Activated CD4-positive, alpha-beta memory T cell treated with anti-CD3 and anti-CD28 coated beads, Interleukin-2, amount 10 ng/mL, durations not matched to agents 7 days and 5 days (primary cell): ENCODE measurements around the gene BRF1. TPM values are rescaled to one million over a fixed set of nuclear protein-coding genes. Genes with fewer than 3 reads are reported as not detected.

Experiments used
- CTCF ChIA-PET: fragments of 350-600 bp; sonication (Branson Sonifier 250); formaldehyde crosslinking; loops from one replicate; lab custom pipeline; 2021; ENCODE audit warnings: antibody characterized with exemption, inconsistent platforms; lab: Charles Lee
- POLR2A ChIA-PET: fragments of 350-600 bp; sonication (Branson Sonifier 250); formaldehyde crosslinking; loops from one replicate; lab custom pipeline; 2021; ENCODE audit warnings: antibody characterized with exemption; lab: Charles Lee
- DNase-seq: peaks from one replicate; pipeline ENCODE4 v3.0.0-alpha.2; 2020
- H3K27ac Mint-ChIP-seq: one replicate; pipeline ENCODE4 v1.8.0; 2021; ENCODE audit warnings: mild to moderate bottlenecking, mixed read lengths
- H3K27me3 Mint-ChIP-seq: one replicate; pipeline ENCODE4 v1.8.0; 2021; ENCODE audit warnings: mixed read lengths
- H3K36me3 Mint-ChIP-seq: one replicate; pipeline ENCODE4 v1.8.0; 2021; ENCODE audit warnings: low read depth, mixed read lengths
- H3K4me1 Mint-ChIP-seq: one replicate; pipeline ENCODE4 v1.8.0; 2021; ENCODE audit warnings: mixed read lengths
- H3K4me3 Mint-ChIP-seq: one replicate; pipeline ENCODE4 v1.8.0; 2021; ENCODE audit warnings: mild to moderate bottlenecking, mixed read lengths
- H3K9me3 Mint-ChIP-seq: one replicate; pipeline ENCODE4 v1.8.0; 2021; ENCODE audit warnings: mixed read lengths
- total RNA-seq, 2 experiments: library from RNA; stranded (reverse); gene quantifications; one replicate each; pipeline ENCODE4 v1.2.3, GENCODE V29; 2021

The BRF1 gene
- total RNA-seq, 2 experiments from 2014 or later, result 37.4 to 40.7 TPM

GRCh38 chr14:105219753-105220152 is 81.0 kb downstream of the BRF1 start:
- Mint-ChIP-seq H3K4me1 (no peaks in the 10 kb centered on the region), H3K9me3 (peaks cover 5% of the 10 kb centered on the region), H3K27me3 (no peaks in the 10 kb centered on the region), H3K36me3 (peaks cover 31% of the 10 kb centered on the region), H3K27ac (no peak overlapping the region), H3K4me3 (no peak overlapping the region)
- CTCF ChIA-PET, result no interaction called here
- POLR2A ChIA-PET, result no interaction called here
- no peak for DNase-seq

- no peak for DNase-seq
Measured at GRCh38 chr14:105219043-105219612, 81.7 kb downstream of the BRF1 start.

GRCh38 chr14:105218611-105219010 is 82.2 kb downstream of the BRF1 start:
- Mint-ChIP-seq H3K4me3 (no peak overlapping the region), H3K27ac (no peak overlapping the region), H3K27me3 (no peaks in the 10 kb centered on the region), H3K9me3 (peaks cover 5% of the 10 kb centered on the region), H3K36me3 (peaks cover 32% of the 10 kb centered on the region), H3K4me1 (no peaks in the 10 kb centered on the region)
- ChIA-PET POLR2A (no interaction called here), CTCF (no interaction called here)
- no peak for DNase-seq

More at GRCh38 chr14:105219043-105219612, 81.7 kb downstream of the BRF1 start:
- H3K9me3 Mint-ChIP-seq, result peaks cover 5% of the 10 kb centered on the region
- no peak overlapping the region for H3K27ac Mint-ChIP-seq
- H3K36me3 Mint-ChIP-seq, result peaks cover 32% of the 10 kb centered on the region
- H3K4me1 Mint-ChIP-seq, result no peaks in the 10 kb centered on the region
- POLR2A ChIA-PET, result no interaction called here
- CTCF ChIA-PET, result no interaction called here
- no peaks in the 10 kb centered on the region for H3K27me3 Mint-ChIP-seq
- H3K4me3 Mint-ChIP-seq, result no peak overlapping the region

- ChIA-PET POLR2A (no interaction called here), CTCF (no interaction called here)
- H3K4me3 Mint-ChIP-seq, result no peak overlapping the region
- H3K27me3 Mint-ChIP-seq, result no peaks in the 10 kb centered on the region
- H3K9me3 Mint-ChIP-seq, result peaks cover 5% of the 10 kb centered on the region
- H3K4me1 Mint-ChIP-seq, result no peaks in the 10 kb centered on the region
- no peak overlapping the region for H3K27ac Mint-ChIP-seq
- peaks cover 27% of the 10 kb centered on the region for H3K36me3 Mint-ChIP-seq
- no peak for DNase-seq
Measured at GRCh38 chr14:105217774-105218173, 83.0 kb downstream of the BRF1 start.

GRCh38 chr14:105216490-105217247 is 84.1 kb downstream of the BRF1 start:
- peaks cover 20% of the 10 kb centered on the region for H3K36me3 Mint-ChIP-seq
- H3K4me1 Mint-ChIP-seq, result no peaks in the 10 kb centered on the region
- H3K4me3 Mint-ChIP-seq, result no peak overlapping the region
- no peak overlapping the region for H3K27ac Mint-ChIP-seq
- peaks cover 5% of the 10 kb centered on the region for H3K9me3 Mint-ChIP-seq
- CTCF ChIA-PET, result no interaction called here
- H3K27me3 Mint-ChIP-seq, result no peaks in the 10 kb centered on the region
- no peak for DNase-seq
- POLR2A ChIA-PET, result no interaction called here

GRCh38 chr14:105215602-105216001 is 85.2 kb downstream of the BRF1 start:
- ChIA-PET POLR2A (no interaction called here), CTCF (no interaction called here)
- Mint-ChIP-seq H3K27ac (no peak overlapping the region), H3K9me3 (peaks cover 5% of the 10 kb centered on the region), H3K4me1 (no peaks in the 10 kb centered on the region), H3K36me3 (peaks cover 20% of the 10 kb centered on the region), H3K27me3 (no peaks in the 10 kb centered on the region), H3K4me3 (no peak overlapping the region)
- DNase-seq, result no peak

- DNase-seq, result no peak
- Mint-ChIP-seq H3K27me3 (no peaks in the 10 kb centered on the region), H3K36me3 (peaks cover 18% of the 10 kb centered on the region), H3K4me1 (no peaks in the 10 kb centered on the region), H3K4me3 (no peak overlapping the region), H3K27ac (no peak overlapping the region), H3K9me3 (peaks cover 5% of the 10 kb centered on the region)
- POLR2A ChIA-PET, result no interaction called here
- CTCF ChIA-PET, result interaction anchor here (1.1 kb wide), 1 partner anchor 137 kb away, joined by 3 read pairs; no protein-coding TSS in a partner anchor
Measured at GRCh38 chr14:105214324-105214915, 86.4 kb downstream of the BRF1 start.

- Mint-ChIP-seq H3K27me3 (no peaks in the 10 kb centered on the region), H3K4me1 (no peaks in the 10 kb centered on the region), H3K27ac (no peak overlapping the region), H3K36me3 (peaks cover 12% of the 10 kb centered on the region), H3K4me3 (no peak overlapping the region), H3K9me3 (peaks cover 5% of the 10 kb centered on the region)
- ChIA-PET POLR2A (no interaction called here), CTCF (interaction anchor here (1.1 kb wide), 1 partner anchor 138 kb away, joined by 3 read pairs; no protein-coding TSS in a partner anchor)
- DNase-seq, result no peak
Measured at GRCh38 chr14:105213361-105213760, 87.4 kb downstream of the BRF1 start.

- DNase-seq, result no peak
- Mint-ChIP-seq H3K4me1 (no peaks in the 10 kb centered on the region), H3K27ac (no peak overlapping the region), H3K36me3 (peaks cover 12% of the 10 kb centered on the region), H3K4me3 (no peak overlapping the region), H3K27me3 (no peaks in the 10 kb centered on the region), H3K9me3 (peaks cover 5% of the 10 kb centered on the region)
- CTCF ChIA-PET, result no interaction called here
- POLR2A ChIA-PET, result no interaction called here
Measured at GRCh38 chr14:105212541-105213300, 88.1 kb downstream of the BRF1 start.

GRCh38 chr14:105211758-105212089 is 89.1 kb downstream of the BRF1 start:
- H3K27ac Mint-ChIP-seq, result no peak overlapping the region
- DNase-seq, result no peak
- peaks cover 12% of the 10 kb centered on the region for H3K36me3 Mint-ChIP-seq
- no peak overlapping the region for H3K4me3 Mint-ChIP-seq
- ChIA-PET POLR2A (no interaction called here), CTCF (no interaction called here)
- H3K9me3 Mint-ChIP-seq, result peaks cover 5% of the 10 kb centered on the region
- H3K4me1 Mint-ChIP-seq, result no peaks in the 10 kb centered on the region
- no peaks in the 10 kb centered on the region for H3K27me3 Mint-ChIP-seq

GRCh38 chr14:105211086-105211757 is 89.6 kb downstream of the BRF1 start:
- Mint-ChIP-seq H3K9me3 (peaks cover 5% of the 10 kb centered on the region), H3K4me3 (no peak overlapping the region), H3K4me1 (no peaks in the 10 kb centered on the region), H3K36me3 (peaks cover 12% of the 10 kb centered on the region), H3K27ac (no peak overlapping the region), H3K27me3 (no peaks in the 10 kb centered on the region)
- ChIA-PET CTCF (no interaction called here), POLR2A (no interaction called here)
- DNase-seq, result no peak

GRCh38 chr14:105210266-105211025 is 90.4 kb downstream of the BRF1 start:
- Mint-ChIP-seq H3K27me3 (no peaks in the 10 kb centered on the region), H3K4me1 (no peaks in the 10 kb centered on the region), H3K36me3 (peaks cover 7% of the 10 kb centered on the region), H3K27ac (no peak overlapping the region), H3K9me3 (peaks cover 5% of the 10 kb centered on the region), H3K4me3 (no peak overlapping the region)
- ChIA-PET POLR2A (no interaction called here), CTCF (no interaction called here)
- no peak for DNase-seq
